HepG2 (cell line): Measurements from ENCODE around the gene C1QTNF1.

Experiments used
- AFF4 ChIP-seq: sonication (generic); formaldehyde crosslinking; IDR thresholded peaks from 2 replicates; pipeline ENCODE4 v1.4.0; 2020; ENCODE audit warnings: missing genetic modification reagents
- ARID2 ChIP-seq: sonication (generic); formaldehyde crosslinking; IDR thresholded peaks from 2 replicates; pipeline ENCODE4 v1.8.1; 2022; ENCODE audit warnings: mild to moderate bottlenecking, missing genetic modification reagents, borderline replicate concordance
- ATAD3A ChIP-seq: sonication (generic); formaldehyde crosslinking; IDR thresholded peaks from 2 replicates; pipeline ENCODE4 v1.4.0; 2020; ENCODE audit warnings: missing genetic modification reagents
- BRF2 ChIP-seq: sonication (generic); formaldehyde crosslinking; IDR thresholded peaks from 2 replicates; pipeline ENCODE4 v1.8.1; 2022; ENCODE audit warnings: mild to moderate bottlenecking, missing genetic modification reagents
- CTCF ChIP-seq: sonication (generic); formaldehyde crosslinking; IDR thresholded peaks from 2 replicates; pipeline ENCODE4 v1.5.0; 2020; ENCODE audit warnings: mild to moderate bottlenecking, missing genetic modification reagents, moderate library complexity
- ELF1 ChIP-seq: sonication (generic); formaldehyde crosslinking; IDR thresholded peaks from 2 replicates; pipeline ENCODE4 v1.4.0; 2020; ENCODE audit warnings: missing genetic modification reagents
- ELF4 ChIP-seq: sonication (generic); formaldehyde crosslinking; IDR thresholded peaks from 2 replicates; pipeline ENCODE4 v1.5.0; 2020; ENCODE audit warnings: missing genetic modification reagents, mild to moderate bottlenecking, moderate library complexity, borderline replicate concordance
- NFYB ChIP-seq: sonication (generic); formaldehyde crosslinking; IDR thresholded peaks from 2 replicates; pipeline ENCODE4 v1.4.0; 2020; ENCODE audit warnings: missing genetic modification reagents
- NPAS2 ChIP-seq: sonication (generic); formaldehyde crosslinking; IDR thresholded peaks from 2 replicates; pipeline ENCODE4 v1.8.0; 2022; ENCODE audit warnings: mild to moderate bottlenecking, missing genetic modification reagents, borderline replicate concordance
- POLR2A ChIP-seq, 2 experiments: IDR thresholded peaks; 2 replicates each; pipeline ENCODE4 v1.6.1; 2011; ENCODE audit warnings: low read depth in 2 of 2, low read length in 2 of 2, mild to moderate bottlenecking in 1 of 2, moderate library complexity in 1 of 2; ENCODE audit not compliant: insufficient read depth in 1 of 2
- POLR2AphosphoS5 ChIP-seq: IDR thresholded peaks from 2 replicates; pipeline ENCODE4 v1.6.1; 2012; ENCODE audit warnings: low read depth, low read length
- RAD21 ChIP-seq: fragments of 450-650 bp; formaldehyde crosslinking; IDR thresholded peaks from 2 replicates; pipeline ENCODE4 v1.5.0; 2020; ENCODE audit warnings: mild to moderate bottlenecking
- SMC3 ChIP-seq: IDR thresholded peaks from 2 replicates; pipeline ENCODE4 v1.6.1; 2011; ENCODE audit warnings: low read length, improper control_type of control experiment

- TF ChIP-seq NPAS2 = no peak
- TF ChIP-seq AFF4 (CRISPR knock-in tag) = no peak
- no peak for TF ChIP-seq SMC3
- TF ChIP-seq POLR2A (IDR thresholded peaks at IDR 0.05; ENCODE audit: insufficient read depth in 1 of 2, low read depth in 2 of 2, low read length in 2 of 2) = no peak
- TF ChIP-seq BRF2 (CRISPR knock-in tag) = no peak
- no peak for TF ChIP-seq ARID2 (CRISPR knock-in tag)
- no peak for TF ChIP-seq ELF1
- no peak for TF ChIP-seq RAD21 (CRISPR knock-in tag)
- no peak for TF ChIP-seq ELF4 (CRISPR knock-in tag)
- no peak for TF ChIP-seq NFYB (CRISPR knock-in tag)
- TF ChIP-seq CTCF (CRISPR knock-in tag) = no peak
- no peak for TF ChIP-seq ATAD3A (CRISPR knock-in tag)
- TF ChIP-seq POLR2AphosphoS5 = no peak
These were observed 21.2 kb downstream of the C1QTNF1 start for GRCh38 chr17:79045001-79045729.
